Putamen (tissue), 1 donor: ENCODE data around the gene ZFAND6.
A peak's percentile ranks its signal among the peaks of the same experiment; 100 is the strongest.
"Not testable (repeated sequence)": the region's sequence is repeated elsewhere in the genome, so short reads cannot be mapped to it uniquely, and the experiment has no call there.

ENCODE experiments used
- DNase-seq: peaks from one replicate; pipeline ENCODE4 v3.0.0-alpha.2; 2016; ENCODE audit warnings: low spot score

ZFAND6 gene

GRCh38 chr15:80058851-80059785, at the start of gene ZFAND6:
Gene ZFAND6, plus strand, starts transcription at chr15:80059676. Its CDS starts 60,669 bp downstream, at chr15:80120345.
- DNase-seq: peak; percentile 96

GRCh38 chr15:80010131-80010673, 49.3 kb upstream of the ZFAND6 start:
- DNase-seq: no peak

- not testable (repeated sequence) for DNase-seq
These were observed 48.4 kb upstream of the ZFAND6 start for GRCh38 chr15:80011041-80011523.

- no peak for DNase-seq
These were observed 47.9 kb upstream of the ZFAND6 start for GRCh38 chr15:80011596-80011995.

- no peak for DNase-seq
These were observed 47.3 kb upstream of the ZFAND6 start for GRCh38 chr15:80012060-80012726.

GRCh38 chr15:80014186-80014585, 45.3 kb upstream of the ZFAND6 start:
- not testable (repeated sequence) for DNase-seq

GRCh38 chr15:80015156-80015555, 44.3 kb upstream of the ZFAND6 start:
- DNase-seq: no peak

GRCh38 chr15:80016506-80016905, 43.0 kb upstream of the ZFAND6 start:
- DNase-seq: not testable (repeated sequence)

GRCh38 chr15:80017139-80017538, 42.3 kb upstream of the ZFAND6 start:
- not testable (repeated sequence) for DNase-seq

- no peak for DNase-seq
These were observed 40.2 kb upstream of the ZFAND6 start for GRCh38 chr15:80019168-80019745.

GRCh38 chr15:80020149-80020548, 39.3 kb upstream of the ZFAND6 start:
- DNase-seq: not testable (repeated sequence)

- DNase-seq: no peak
These were observed 38.7 kb upstream of the ZFAND6 start for GRCh38 chr15:80020731-80021130.

GRCh38 chr15:80026310-80026709, 33.2 kb upstream of the ZFAND6 start:
- DNase-seq: no peak

GRCh38 chr15:80026754-80027153, 32.7 kb upstream of the ZFAND6 start:
- DNase-seq: no peak

- DNase-seq: no peak
These were observed 30.5 kb upstream of the ZFAND6 start for GRCh38 chr15:80028937-80029336.

GRCh38 chr15:80031841-80032240, 27.6 kb upstream of the ZFAND6 start:
- DNase-seq: no peak

GRCh38 chr15:80034629-80035028, 24.8 kb upstream of the ZFAND6 start:
- no peak for DNase-seq

- DNase-seq: no peak
These were observed 23.4 kb upstream of the ZFAND6 start for GRCh38 chr15:80036071-80036470.

GRCh38 chr15:80041494-80042253, 17.8 kb upstream of the ZFAND6 start:
- DNase-seq: no peak

GRCh38 chr15:80042568-80042967, 16.9 kb upstream of the ZFAND6 start:
- no peak for DNase-seq

- not testable (repeated sequence) for DNase-seq
These were observed 14.3 kb upstream of the ZFAND6 start for GRCh38 chr15:80045219-80045618.
